ENCODE measurements around the gene VSX1.

Gene VSX1

DNA sequence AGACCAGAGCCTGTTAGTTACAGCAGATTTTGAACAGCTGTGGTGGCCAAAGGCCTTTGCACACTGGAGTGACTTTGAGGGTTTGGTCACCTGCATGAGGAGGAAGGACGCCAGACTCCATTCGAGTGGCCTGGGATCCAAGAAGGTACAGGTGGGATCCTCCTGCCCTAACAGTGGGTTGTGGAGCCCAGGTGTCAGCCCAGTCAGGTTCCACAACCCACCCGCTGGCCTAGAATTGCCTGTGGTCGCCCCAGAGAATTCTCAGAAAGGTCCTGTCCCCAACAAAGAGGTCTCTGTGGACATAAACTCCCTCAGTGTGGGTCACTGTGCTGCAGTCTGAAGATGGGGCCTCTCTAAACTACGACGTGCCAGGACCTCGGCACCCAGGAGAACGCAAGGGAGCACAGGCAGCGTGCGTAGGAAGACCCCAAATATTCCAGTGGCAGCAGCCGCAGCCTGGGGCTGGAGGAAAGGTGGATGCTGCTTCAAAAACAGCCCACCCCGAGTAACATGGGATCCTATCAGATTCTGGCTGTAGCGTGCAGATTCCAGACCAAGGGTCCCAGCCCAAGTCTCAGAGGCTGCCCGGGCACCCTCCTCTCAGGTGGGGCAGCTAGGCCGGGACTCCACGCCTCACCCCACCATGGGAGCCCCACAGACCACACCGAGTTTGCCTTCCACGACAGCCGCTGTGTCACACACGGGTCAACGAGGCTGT is 40.0 kb downstream of the VSX1 start:
- no peak for DNase-seq (ENCODE audit: low read depth in 2 of 2, low spot score in 1 of 2)

DNA sequence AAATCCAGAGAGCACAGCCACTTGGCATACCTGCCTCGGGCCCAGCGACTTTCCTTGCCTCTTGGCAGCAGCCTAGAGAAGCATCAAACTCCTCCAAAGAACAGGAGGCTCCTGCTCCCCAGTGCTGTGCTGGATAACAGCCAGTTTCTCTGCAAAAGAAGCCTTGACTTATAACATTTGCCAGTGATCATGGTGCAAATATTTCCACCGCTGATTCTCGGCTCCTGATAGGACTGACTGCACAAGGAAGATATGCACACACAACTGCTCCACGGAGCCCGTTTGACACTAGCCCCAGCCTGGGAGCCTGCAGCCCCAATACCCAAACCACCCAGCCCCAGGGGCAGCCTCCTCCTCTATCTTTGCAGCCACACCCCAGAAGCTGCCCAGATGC is 41.5 kb downstream of the VSX1 start:
- no peak for DNase-seq (ENCODE audit: low read depth in 2 of 2, low spot score in 1 of 2)

DNA sequence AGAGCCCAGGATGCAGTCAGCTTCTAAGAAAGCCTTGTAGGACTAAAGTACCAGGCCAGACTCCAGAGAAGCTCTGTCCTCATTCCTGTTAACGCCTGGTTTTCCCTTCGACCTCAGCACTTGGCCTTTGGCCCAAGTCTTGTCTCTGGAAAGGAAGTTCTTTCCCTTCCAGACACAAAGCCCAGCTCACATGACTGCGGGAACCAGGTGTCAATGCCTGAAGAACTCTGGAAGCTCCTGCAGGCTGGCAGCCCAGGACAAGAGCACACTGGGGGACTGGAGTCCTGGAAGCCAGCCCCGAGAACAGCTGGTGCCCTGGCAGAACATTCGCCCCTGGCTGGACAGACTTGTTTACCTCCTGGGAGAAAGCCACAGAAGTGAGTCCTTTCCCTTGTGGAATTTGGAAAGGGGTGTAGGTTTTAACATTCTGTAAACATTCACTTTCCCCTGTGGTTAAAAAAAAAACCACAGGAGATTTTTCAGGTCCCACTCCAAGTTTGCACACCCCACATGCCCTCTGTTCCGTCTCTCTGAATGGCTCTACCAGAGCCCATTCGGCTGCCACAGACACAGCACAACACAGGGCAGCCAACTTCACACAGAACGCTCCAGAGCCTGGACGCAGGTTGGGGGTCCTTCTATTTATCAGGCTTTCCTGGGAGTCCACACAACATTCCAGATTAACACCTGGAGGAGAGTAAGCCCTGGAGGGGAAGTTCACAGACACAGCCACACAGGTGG is 42.1 kb downstream of the VSX1 start:
- no peak for DNase-seq (ENCODE audit: low read depth in 2 of 2, low spot score in 1 of 2)

DNA sequence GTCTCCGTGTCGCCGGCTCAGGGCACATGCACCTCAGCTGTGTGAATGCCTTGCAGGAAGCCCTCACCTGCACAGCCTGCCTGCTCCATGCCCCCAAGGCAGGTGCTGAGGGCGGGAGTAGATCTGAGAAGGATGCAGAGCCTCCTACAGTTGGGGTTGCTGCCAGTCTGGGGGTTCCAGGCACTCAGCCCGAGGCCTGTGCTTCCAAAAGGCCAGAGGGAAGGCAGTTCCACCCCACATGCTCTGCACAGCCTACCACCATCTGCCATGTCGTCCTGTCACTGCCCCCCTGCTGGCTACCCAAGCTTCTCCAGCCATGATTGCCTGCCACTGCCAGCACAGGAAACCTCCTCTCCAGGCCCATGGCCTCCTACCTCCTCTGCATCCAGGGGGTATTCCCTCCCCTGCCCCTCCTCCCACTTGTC is 43.3 kb downstream of the VSX1 start:
- no peak for DNase-seq (ENCODE audit: low read depth in 2 of 2, low spot score in 1 of 2)

DNA sequence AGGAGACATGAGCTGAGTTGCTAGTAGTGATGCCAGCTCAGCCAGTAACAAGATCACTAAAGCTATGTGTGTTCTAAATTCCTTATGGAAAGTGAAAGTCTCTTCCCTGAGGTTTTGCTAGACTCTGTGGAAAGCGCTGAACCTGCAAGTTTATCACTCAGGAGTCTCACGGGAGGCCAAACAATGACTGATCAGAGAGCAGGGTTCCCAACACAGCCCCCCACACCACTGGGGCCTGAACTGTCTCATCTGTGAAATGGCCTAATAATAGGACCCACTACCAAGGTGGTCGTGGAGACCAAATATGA is 43.9 kb downstream of the VSX1 start:
- DNase-seq (ENCODE audit: low read depth in 2 of 2, low spot score in 1 of 2) = no peak

DNA sequence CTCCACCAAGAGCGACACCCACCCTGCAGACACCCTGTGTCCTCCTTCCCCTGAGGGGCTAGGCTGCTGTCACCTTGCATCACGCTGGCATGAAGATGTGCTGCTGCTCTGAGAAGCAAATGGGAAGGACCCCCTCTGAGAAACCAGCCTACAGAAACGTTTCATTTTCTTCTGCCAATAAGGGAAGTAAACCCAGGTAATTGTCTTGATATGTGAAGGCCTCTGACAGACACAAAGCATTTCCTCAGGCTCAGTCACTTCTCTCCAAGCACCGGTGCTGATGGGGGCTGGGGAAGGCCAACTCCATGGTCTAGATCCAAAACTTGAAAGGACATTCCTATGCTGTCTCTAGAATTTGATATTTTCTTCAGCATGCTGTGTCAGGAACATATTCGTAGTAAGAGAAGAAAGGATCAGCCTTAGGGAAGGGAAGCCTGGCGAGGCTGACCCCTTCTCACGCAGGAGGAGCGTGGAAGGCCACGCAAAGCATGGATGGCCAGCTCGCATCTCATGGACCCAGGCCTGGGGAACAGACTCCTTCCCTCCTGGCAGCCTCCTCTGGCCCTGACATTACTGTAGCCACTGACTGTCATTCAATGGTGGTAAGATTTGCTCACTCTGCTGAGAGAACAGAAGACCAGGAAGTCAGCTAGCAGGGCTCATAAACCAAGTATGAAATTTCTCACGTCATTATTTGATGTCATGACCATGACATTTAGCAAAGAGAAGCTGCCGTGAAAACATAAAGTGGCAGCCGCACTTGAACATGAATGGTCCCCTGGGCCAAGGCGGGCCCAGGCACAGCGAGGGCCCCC is 44.4 kb downstream of the VSX1 start:
- DNase-seq (ENCODE audit: low read depth in 2 of 2, low spot score in 1 of 2) = no peak

DNA sequence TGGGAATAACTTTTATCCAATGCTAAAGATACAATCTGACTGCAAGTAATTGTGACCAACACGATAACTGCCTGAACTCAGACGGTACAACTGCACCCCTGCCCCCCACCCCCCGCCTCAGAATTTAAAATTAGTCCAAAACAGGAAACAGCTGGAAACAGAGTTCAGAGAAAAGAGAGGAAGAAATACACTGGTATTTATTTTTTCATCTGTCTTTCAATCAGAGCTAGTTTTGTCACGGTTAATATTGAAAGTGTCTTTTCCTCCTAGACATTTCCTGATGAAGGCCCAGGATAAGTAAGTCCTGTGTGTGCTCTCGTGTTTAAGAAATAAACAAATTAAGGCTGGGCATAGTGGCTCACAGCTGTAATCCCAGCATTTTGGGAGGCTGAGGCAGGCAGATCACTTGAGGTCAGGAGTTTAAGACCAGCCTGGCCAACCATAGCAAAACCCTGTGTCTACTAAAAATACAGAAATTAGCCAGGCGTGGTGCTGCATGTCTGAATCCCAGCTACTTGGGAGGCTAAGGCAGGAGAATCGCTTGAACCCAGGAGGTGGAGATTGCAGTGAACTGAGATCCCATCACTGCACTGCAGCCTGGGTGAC is 45.5 kb downstream of the VSX1 start:
- DNase-seq (ENCODE audit: low read depth in 2 of 2, low spot score in 1 of 2) = no peak

DNA sequence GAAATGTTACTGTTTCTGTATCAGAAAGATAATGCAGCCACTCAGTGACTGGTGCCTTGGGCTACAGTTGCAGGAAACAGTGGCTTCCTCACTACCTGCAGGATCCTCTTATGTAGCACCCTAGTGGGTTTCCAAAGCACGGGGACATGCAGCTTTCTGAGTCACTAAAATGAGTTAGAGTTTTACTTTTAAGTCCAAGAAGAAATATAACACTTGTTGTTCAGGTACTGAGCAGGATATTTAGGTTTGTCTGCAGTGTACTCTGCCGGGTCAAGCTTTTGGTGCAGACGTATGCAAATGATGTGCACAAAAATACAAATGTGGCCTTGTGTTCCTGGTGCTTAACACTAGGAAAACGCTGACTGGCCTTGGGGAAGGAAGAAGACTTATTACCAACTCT is 46.0 kb downstream of the VSX1 start:
- no peak for DNase-seq (ENCODE audit: low read depth in 2 of 2, low spot score in 1 of 2)

DNA sequence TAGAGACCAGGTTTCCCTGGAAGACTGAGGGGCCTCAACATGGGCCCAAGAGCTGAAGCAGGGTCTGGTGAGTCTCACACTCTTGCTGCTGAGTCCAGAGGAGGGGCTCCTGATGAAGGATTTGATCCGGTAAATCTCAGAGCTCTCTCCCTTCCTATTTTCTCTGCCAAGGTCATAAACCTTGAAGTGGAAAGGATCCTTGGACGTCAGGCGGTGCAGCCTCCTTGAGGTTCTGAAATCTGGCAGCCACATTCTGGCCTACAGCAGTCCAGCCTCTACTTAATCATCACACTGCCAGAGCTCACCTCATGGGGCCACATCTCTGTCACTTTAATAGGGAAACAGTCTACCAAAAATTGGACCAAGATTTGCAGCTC is 48.0 kb downstream of the VSX1 start:
- no peak for DNase-seq (ENCODE audit: low read depth in 2 of 2, low spot score in 1 of 2)

DNA sequence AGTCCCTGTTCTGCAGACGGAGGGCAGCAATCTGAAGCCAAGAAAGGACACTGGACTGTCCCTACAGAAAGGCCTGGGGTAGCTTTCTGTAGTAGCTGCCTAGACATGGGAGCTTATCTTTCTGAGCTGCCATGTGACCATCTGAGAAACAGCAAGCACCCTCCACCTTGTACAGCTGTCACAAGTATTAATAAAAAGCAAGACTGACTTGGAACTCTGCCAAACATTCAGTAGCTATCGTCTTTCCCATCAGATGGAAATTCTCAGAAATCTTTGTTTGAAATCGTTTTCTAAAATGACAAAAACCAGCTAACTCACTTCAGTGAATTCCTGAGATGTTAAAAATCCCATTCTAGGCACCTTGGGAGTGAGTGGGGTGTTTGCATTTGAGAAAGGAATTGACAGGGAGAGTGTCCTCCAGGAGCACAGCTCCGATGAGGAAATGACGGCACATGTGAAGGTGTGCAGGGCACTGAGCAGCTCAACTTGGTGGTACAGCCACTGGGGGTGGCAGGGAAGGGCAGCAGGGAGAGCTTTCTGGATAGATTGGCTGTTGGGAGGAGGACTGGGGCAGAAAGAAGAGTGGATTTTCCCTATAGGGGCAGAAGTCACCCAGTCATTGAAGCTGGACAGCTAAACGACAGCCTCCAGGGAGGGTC is 48.5 kb downstream of the VSX1 start:
- DNase-seq (ENCODE audit: low read depth in 2 of 2, low spot score in 1 of 2) = no peak

DNA sequence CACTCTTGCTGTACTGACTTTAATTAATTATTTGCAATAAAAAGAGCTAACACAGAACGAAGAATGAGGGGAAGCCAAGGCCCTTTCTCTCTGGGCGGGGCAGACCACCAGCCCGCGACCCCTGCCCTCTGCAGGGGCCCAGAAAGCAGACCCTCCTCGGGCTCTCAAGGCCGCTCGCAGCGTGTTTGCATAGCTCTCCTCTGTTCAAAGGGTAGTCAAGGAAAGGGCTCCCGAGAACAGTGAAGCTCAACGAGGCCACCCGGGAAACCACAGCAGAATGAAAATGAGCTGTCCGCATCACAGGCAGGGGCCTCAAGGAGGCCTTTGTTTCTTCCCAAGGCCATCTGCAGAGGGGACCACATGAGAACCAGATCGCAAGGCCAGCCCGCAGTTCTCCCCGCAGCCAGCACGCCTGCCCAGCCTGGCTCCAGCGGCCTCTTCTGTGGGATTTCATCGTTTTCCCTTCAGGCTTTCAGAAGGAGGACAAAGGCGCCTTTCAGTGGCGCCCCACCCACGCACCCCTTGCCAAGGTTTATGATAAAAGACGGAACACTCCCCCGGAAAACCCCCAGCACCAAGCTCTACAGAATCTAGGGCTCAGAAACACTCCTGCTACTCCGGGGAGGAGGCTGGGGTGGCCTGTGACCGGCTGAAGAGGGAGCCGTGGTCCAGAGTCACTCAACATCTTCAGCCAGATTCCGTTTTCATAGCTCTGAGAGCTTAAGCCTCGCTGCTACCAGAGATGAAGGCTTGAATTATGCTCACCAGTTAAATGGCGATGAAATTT is 49.3 kb downstream of the VSX1 start:
- no peak for DNase-seq (ENCODE audit: low read depth in 2 of 2, low spot score in 1 of 2)

DNA sequence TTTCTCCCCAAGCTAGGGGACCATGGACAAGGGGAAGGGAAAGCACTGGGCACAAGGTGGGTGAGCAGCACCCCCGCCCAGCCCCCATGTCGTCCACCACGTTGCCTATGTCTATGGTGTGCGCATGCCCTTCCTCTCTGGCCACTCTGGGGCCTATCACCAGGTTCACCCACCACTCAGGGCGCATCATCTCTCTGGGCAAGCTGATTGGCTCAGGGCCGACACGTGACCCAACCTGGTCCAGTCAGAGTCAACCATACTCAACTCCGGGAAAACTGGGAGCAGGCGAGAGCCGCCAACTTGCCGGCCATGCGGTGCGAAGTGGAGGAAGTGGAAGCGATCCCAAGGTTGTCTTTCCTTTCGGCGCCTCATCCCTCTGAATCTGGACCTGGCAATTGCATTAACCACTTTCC is 49.9 kb downstream of the VSX1 start:
- no peak for DNase-seq (ENCODE audit: low read depth in 2 of 2, low spot score in 1 of 2)

DNA sequence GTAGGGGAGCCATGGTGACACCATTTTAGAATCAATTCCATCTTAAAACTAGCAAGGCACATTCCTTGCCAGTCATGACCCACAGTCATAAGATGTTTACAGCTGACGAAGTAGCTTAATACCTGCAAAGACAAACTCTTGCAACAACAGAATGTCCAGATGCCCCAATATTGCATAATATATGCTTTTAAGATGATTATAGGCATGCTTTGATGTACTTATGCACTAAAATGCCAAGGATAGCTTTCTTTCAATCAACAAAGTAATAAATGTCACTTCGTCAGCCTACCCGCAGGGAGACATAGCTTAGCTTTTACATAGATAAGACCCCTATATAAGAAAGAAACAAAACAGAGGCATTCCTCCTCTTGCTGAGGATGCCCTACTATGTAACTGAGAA is 50.7 kb downstream of the VSX1 start:
- no peak for DNase-seq (ENCODE audit: low read depth in 2 of 2, low spot score in 1 of 2)

DNA sequence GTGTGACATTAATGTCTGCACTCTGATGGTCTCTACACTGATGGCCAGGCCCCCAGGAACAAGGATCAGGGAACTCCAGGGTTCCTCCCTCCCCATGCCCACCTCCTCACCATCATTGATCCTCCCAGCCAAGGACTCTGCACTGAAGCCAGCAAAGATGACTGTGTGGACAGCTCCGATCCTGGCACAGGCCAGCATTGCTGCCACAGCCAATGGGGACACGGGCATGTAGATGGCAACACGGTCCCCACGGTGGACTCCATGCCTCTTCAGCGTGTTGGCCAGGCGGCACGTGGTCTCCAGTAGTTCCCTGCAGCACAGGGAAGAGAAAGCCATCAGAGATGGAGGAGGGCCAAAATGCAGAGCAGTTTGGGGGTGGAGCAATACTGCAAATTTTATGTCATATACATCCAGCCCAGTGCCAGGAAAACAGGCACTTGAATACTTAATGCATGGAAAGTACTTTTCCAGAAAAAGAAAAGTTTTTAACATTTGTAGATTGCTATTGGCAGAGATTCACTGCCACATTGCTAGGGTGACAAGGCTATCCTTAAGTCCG is 51.2 kb downstream of the VSX1 start:
- DNase-seq (ENCODE audit: low read depth in 2 of 2, low spot score in 1 of 2) = no peak

DNA sequence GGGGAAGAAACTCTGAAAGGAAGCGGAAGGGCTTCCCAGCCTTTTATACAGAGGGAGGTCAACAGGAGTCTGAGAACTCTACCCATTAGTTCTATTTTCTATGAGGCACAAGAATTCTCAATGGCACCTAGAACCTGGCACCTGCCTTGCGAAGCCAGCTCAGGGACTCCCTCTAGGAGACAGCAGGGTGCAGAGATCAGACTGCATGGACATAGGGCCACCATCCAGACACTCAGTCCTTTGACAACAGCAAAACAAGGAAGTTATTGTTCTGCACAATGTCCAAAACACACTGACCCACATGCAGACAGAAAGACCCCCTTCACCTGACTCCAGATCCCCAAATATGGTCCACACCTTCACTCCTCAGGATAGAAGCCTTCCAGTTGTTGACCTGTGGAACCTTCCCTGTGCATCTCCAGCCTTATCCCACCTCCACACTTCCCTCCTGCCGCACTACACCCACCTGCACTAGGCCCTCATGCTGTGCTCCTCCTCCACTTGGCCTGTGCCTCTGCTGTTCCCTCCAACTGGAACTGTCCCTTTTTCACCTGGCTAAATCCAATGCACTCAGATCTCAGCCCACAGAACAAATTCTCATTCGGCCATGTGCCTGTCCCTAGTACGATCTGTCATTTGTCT is 51.8 kb downstream of the VSX1 start:
- DNase-seq (ENCODE audit: low read depth in 2 of 2, low spot score in 1 of 2) = no peak

DNA sequence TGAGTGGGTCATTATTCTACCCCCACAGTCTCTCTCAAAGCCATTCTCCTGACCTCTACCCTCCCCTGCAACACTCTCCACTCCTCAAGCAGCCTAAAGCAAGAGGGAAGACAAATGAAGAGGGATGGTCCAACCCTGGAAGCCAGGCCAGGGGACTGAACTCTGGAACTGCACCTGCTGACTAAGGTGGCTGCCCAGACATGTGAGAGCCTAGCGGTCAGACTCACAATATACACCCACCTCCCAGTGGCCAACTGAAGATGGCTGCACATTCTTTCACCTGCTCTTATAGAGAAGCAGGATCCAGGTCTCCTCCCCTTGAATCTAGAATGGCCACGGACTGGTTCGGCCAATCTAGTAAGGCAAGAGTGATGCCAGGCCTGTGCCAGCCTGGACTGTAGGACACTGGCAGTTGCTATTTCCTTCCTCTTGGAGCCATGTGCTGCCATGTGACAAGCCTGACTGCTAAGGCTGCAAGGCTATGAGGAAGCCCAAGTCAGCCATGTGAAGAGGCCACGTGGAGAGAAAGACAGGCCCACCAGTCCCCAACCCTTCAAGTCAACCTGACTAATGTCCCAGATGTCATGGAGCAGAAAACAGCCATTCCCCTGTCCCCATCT is 55.8 kb downstream of the VSX1 start:
- no peak for DNase-seq (ENCODE audit: low read depth in 2 of 2, low spot score in 1 of 2)

Measured in stimulated activated CD8-positive, alpha-beta memory T cell treated with anti-CD3 and anti-CD28 coated beads, Interleukin-4, amount 100 ng/mL, for 4 hours (primary cell).